Mammary microvascular endothelial cell (primary cell): ENCODE measurements around the gene EML2. TPM values are rescaled to one million over a fixed set of nuclear protein-coding genes. Genes with fewer than 3 reads are reported as not detected.

Experiments used
- total RNA-seq: library from RNA; depleted of rRNA; stranded (reverse); fragments of >200 nt; gene quantifications from 2 replicates; pipeline ENCODE4 v1.2.3, GENCODE V29; 2015

The EML2 gene
- total RNA-seq = 18.3 and 18.9 TPM in 2 replicates

GRCh38 chr19:45638930-45639729 is at the start of gene EML2:
EML2 (minus strand) TSS chr19:45639397; CDS start chr19:45639376, 21 bp downstream.

GRCh38 chr19:45667620-45668341 is 28.6 kb upstream of the EML2 start, which contains the start of gene GIPR:
GIPR (plus strand) TSS chr19:45668221; CDS start chr19:45669521, 1,300 bp downstream.

GRCh38 chr19:45601524-45602374 is 37.4 kb downstream of the EML2 start, which contains the start of gene GPR4:
GPR4 (minus strand) TSS chr19:45602212; CDS start chr19:45591866, 10,346 bp downstream.

GRCh38 chr19:45584332-45585157 is 54.7 kb downstream of the EML2 start, which contains the start of gene OPA3:
OPA3 (minus strand) TSS chr19:45584802; CDS start chr19:45584764, 38 bp downstream.

Other genes starting within 250 kb of the EML2 start
- gene PPP1R13L, start 234.3 kb downstream of the EML2 start, total RNA-seq = 20.8 and 24.6 TPM in 2 replicates
- gene POLR1G, start 232.8 kb downstream of the EML2 start, total RNA-seq = 22.1 and 25.8 TPM in 2 replicates
- 89.7 and 103 TPM in 2 replicates for gene ERCC1, start 215.5 kb downstream of the EML2 start, total RNA-seq
- gene FOSB, start 171.4 kb downstream of the EML2 start, total RNA-seq = 7.8 and 11.8 TPM in 2 replicates
- 6.4 and 13.3 TPM in 2 replicates for gene RTN2, start 142.3 kb downstream of the EML2 start, total RNA-seq
- gene PPM1N, start 141.0 kb downstream of the EML2 start, total RNA-seq = 0.89 TPM in 1 of 2 replicates, not detected in the other
- gene VASP, start 131.9 kb downstream of the EML2 start, total RNA-seq = 219 and 220 TPM in 2 replicates
- gene OPA3, start 54.6 kb downstream of the EML2 start, total RNA-seq = 12.0 and 13.7 TPM in 2 replicates
- 22.5 and 26.0 TPM in 2 replicates for gene GPR4, start 37.2 kb downstream of the EML2 start, total RNA-seq
- gene GIPR, start 28.8 kb upstream of the EML2 start, total RNA-seq = not detected in 2 replicates
- 409 and 447 TPM in 2 replicates for gene SNRPD2, start 52.6 kb upstream of the EML2 start, total RNA-seq
- gene QPCTL, start 53.3 kb upstream of the EML2 start, total RNA-seq = 14.6 and 17.1 TPM in 2 replicates
- gene FBXO46, start 91.5 kb upstream of the EML2 start, total RNA-seq = 7.7 and 9.8 TPM in 2 replicates
- gene MEIOSIN, start 94.0 kb upstream of the EML2 start, total RNA-seq = not detected in 2 replicates
- 8.6 and 9.2 TPM in 2 replicates for gene SIX5, start 129.9 kb upstream of the EML2 start, total RNA-seq
- gene DMPK, start 143.1 kb upstream of the EML2 start, total RNA-seq = 8.5 and 11.2 TPM in 2 replicates
- 32.8 and 33.2 TPM in 2 replicates for gene DMWD, start 153.4 kb upstream of the EML2 start, total RNA-seq
- not detected in 2 replicates for gene RSPH6A, start 175.9 kb upstream of the EML2 start, total RNA-seq
- gene SYMPK, start 223.8 kb upstream of the EML2 start, total RNA-seq = 47.0 and 48.7 TPM in 2 replicates
- not detected in 2 replicates for gene FOXA3, start 224.9 kb upstream of the EML2 start, total RNA-seq
- gene IRF2BP1, start 246.7 kb upstream of the EML2 start, total RNA-seq = 22.0 and 22.6 TPM in 2 replicates